Prostate gland (tissue), 2 donors: Measurements from ENCODE around the gene MNX1. TPM values are rescaled to one million over a fixed set of nuclear protein-coding genes. Genes with fewer than 3 reads are reported as not detected.
A peak's percentile ranks its signal among the peaks of the same experiment; 100 is the strongest.

Source experiments
- DNase-seq: peaks from one replicate; pipeline ENCODE4 v3.0.0-alpha.2; 2019; ENCODE audit warnings: low spot score
- H3K27ac ChIP-seq, 2 donors: fragments of 200-600 bp; sonication (generic); 2 replicates each; pipeline ENCODE4 v1.5.1; 2017 to 2019
- H3K27me3 ChIP-seq: fragments of 200-600 bp; sonication (generic); replicated peaks from 2 replicates; pipeline ENCODE4 v1.5.1; 2019; ENCODE audit not compliant: insufficient read depth
- H3K36me3 ChIP-seq, 2 donors: fragments of 200-600 bp; sonication (generic); 1 replicate in 1 of 2; 2 replicates in 1 of 2; pipeline versions ENCODE4 v1.5.1 to v1.8.1; 2017 to 2019
- H3K4me1 ChIP-seq: fragments of 200-600 bp; sonication (generic); replicated peaks from 2 replicates; pipeline ENCODE4 v1.5.1; 2019
- H3K4me3 ChIP-seq, 2 donors: fragments of 200-600 bp; sonication (generic); 2 replicates each; pipeline ENCODE4 v1.5.1; 2017 to 2019
- H3K9me3 ChIP-seq: fragments of 200-600 bp; sonication (generic); 2 replicates; pipeline ENCODE4 v1.5.1; 2017
- POLR2A ChIP-seq: fragments of 450-650 bp; IDR thresholded peaks from one replicate; pipeline ENCODE4 v1.6.1; 2016; ENCODE audit warnings: antibody characterized with exemption, mild to moderate bottlenecking
- POLR2AphosphoS5 ChIP-seq: sonication (generic); formaldehyde crosslinking; IDR thresholded peaks from one replicate; pipeline ENCODE4 v1.6.1; 2017; ENCODE audit warnings: antibody characterized with exemption
- WGBS: methylation state at CpG from one replicate; pipeline ENCODE4 v1.1.5; 2018; 5-methylcytosine and 5-hydroxymethylcytosine counted together
- intact Hi-C: fragments of 100-400 bp; cut with DNase I; formaldehyde crosslinking; loops from one replicate; pipeline ENCODE4 v1.14.2; 2022
- total RNA-seq, 2 donors: library from RNA; depleted of rRNA; stranded (reverse); fragments of >200 nt; gene quantifications; one replicate each; pipeline ENCODE4 v1.1.0, GENCODE V29; 2016
- TF ChIP-seq, protein P1 (sequence below), 4 experiments: fragments of 200-600 bp in 2 of 4; fragments of 450-650 bp in 2 of 4; sonication (generic) in 2 of 4; IDR thresholded peaks; 1 replicate in 3 of 4; 2 replicates in 1 of 4; pipeline ENCODE4 v1.5.1; 2016 to 2019; ENCODE audit warnings: antibody characterized with exemption in 4 of 4, mild to moderate bottlenecking in 2 of 4, moderate library complexity in 2 of 4

Gene MNX1
- total RNA-seq = 1 to 10 TPM; 2.2 to 2.9 TPM

DNA sequence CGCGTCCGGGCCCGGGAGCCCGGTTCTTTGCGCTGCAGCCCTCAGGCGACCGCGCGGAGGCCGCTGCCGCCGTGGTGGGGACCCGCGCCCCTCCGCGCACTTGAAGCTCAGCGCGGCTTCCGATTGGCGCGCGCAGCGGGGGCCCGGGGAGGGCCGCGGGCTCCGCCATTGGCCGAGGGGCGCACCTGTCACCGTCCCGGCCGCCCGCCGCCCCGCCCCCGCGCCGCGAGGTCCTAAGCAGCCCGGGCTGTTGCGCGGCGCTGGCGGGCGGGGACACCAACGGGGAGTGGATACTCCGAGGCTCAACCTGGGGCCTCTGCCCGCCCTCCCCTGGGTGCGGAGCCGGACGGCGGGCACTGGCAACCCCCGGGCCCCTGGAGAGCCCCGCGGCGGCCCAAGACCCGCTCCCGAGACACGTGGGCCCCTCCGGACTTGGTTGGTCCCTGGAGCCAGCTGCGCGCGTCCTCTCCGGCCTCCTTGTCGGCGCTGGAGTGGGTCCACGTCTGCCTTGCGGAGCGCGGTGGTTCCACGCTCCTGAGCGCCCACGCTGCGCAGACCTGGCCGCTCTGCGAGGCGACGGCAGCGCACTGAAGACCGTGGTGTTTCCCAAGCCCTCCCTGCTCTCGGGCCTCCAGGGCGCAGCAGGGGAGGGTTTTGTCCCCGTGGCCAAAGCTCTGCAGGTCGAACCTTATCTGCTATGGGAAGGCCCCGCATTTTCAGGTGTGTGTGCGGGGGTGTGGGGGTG, at the start of gene MNX1:
Gene MNX1, minus strand, starts transcription at position 76 of the 745 bp plus-strand sequence. CDS start 313 bp downstream, outside the sequence.
- no peak for TF ChIP-seq POLR2A
- TF ChIP-seq, protein P1, sequence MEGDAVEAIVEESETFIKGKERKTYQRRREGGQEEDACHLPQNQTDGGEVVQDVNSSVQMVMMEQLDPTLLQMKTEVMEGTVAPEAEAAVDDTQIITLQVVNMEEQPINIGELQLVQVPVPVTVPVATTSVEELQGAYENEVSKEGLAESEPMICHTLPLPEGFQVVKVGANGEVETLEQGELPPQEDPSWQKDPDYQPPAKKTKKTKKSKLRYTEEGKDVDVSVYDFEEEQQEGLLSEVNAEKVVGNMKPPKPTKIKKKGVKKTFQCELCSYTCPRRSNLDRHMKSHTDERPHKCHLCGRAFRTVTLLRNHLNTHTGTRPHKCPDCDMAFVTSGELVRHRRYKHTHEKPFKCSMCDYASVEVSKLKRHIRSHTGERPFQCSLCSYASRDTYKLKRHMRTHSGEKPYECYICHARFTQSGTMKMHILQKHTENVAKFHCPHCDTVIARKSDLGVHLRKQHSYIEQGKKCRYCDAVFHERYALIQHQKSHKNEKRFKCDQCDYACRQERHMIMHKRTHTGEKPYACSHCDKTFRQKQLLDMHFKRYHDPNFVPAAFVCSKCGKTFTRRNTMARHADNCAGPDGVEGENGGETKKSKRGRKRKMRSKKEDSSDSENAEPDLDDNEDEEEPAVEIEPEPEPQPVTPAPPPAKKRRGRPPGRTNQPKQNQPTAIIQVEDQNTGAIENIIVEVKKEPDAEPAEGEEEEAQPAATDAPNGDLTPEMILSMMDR (IDR thresholded peaks at IDR 0.05) = no peak
- no peak for TF ChIP-seq POLR2AphosphoS5
- intact Hi-C loops = no loop called here
- Histone ChIP-seq H3K4me3 (peak within 1 kb of the TSS; percentile 40 to 54), H3K4me1 (no peaks in the 10 kb centered on the region), H3K9me3 (no peaks in the 10 kb centered on the region), H3K27ac (no peak within 1 kb of the TSS), H3K27me3 (peaks cover 34% of the 10 kb centered on the region), H3K36me3 (no peaks in the 10 kb centered on the region)
- under 1% methylated on average over 64 of the region's 87 CpGs for WGBS
- DNase-seq = peak; percentile 61

DNA sequence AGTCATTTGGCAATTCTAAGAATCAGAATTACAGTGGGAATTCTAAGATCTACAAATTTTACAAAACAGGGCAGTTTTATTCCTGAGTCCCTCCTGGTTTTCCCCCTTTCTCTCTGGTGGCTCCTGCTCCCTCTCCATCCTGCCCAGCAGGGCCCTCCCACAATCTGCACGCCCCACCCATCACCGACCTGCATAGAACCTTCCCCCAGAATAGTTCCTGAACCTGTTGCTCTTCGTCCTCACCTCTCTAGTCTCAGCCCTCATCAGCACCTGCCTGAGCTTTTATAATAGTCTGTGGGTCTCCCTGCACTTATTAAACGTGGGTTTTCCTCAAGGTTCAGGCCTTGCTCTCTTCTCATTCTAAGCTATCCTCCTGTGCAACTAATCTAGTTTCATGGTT, 49.1 kb upstream of the MNX1 start:
- H3K4me3 ChIP-seq = no peak overlapping the region
- no peaks in the 10 kb centered on the region for H3K9me3 ChIP-seq
- no peaks in the 10 kb centered on the region for H3K4me1 ChIP-seq
- no peak for DNase-seq
- TF ChIP-seq POLR2AphosphoS5 = no peak
- no peak for TF ChIP-seq POLR2A
- TF ChIP-seq, protein P1 (IDR thresholded peaks at IDR 0.05) = no peak
- intact Hi-C loops = no loop called here
- 61% methylated on average over 4 of the region's 4 CpGs for WGBS
- H3K27ac ChIP-seq = no peak overlapping the region
- H3K27me3 ChIP-seq = no peaks in the 10 kb centered on the region
- no peaks in the 10 kb centered on the region for H3K36me3 ChIP-seq

DNA sequence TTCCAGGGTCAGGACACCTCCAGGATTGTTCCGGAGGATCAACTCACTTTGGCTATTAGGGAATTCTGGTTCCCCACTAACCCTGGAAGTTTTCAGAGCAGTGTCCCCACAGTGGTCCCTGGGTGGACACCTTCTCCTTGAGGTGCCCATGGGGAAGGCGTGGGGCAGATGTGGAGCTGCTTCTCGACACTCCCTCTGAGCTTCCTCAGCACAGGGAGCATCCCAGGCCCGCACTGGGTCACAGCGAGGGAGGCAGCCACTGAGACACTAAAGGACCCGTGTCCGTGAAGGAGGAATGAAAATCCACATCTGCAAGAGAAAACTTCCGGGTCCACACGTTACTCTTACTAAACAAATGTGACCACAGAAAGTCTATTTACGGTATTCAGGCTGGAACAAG, 48.2 kb upstream of the MNX1 start:
- DNase-seq = no peak
- Histone ChIP-seq H3K4me3 (no peak overlapping the region), H3K4me1 (no peaks in the 10 kb centered on the region), H3K36me3 (no peaks in the 10 kb centered on the region), H3K9me3 (no peaks in the 10 kb centered on the region), H3K27ac (no peak overlapping the region), H3K27me3 (no peaks in the 10 kb centered on the region)
- intact Hi-C loops = no loop called here
- 91% methylated on average over 10 of the region's 10 CpGs for WGBS
- TF ChIP-seq POLR2AphosphoS5 = no peak
- TF ChIP-seq, protein P1 (IDR thresholded peaks at IDR 0.05) = no peak
- no peak for TF ChIP-seq POLR2A

DNA sequence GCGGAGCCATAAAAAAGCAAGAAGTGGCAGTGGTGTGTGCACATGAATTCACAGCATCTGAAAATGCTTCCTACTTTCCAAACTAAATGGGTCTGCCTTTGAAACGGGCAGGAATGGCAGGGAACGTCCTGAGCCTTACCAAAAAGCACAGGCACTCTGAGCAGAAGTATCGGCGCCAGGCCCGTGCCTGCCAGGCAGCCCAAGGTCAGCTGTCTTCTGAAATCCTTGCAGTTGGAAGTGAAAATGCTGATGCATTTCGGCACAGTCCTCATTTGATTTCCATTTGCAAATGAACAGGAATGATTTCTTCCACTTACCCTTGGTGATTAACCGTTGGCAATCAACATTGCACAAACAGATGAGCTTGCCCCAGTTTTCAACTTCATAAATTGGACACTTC, 47.6 kb upstream of the MNX1 start:
- 48% methylated on average over 8 of the region's 8 CpGs for WGBS
- no peaks in the 10 kb centered on the region for H3K36me3 ChIP-seq
- no peaks in the 10 kb centered on the region for H3K27me3 ChIP-seq
- TF ChIP-seq POLR2A (no peak), POLR2AphosphoS5 (no peak)
- TF ChIP-seq, protein P1 (IDR thresholded peaks at IDR 0.05) = no peak
- intact Hi-C loops = no loop called here
- no peak overlapping the region for H3K27ac ChIP-seq
- H3K4me1 ChIP-seq = no peaks in the 10 kb centered on the region
- DNase-seq = no peak
- H3K9me3 ChIP-seq = no peaks in the 10 kb centered on the region
- no peak overlapping the region for H3K4me3 ChIP-seq
